K562 (cell line): ENCODE data around the gene ZSCAN29. TPM values are rescaled to one million over a fixed set of nuclear protein-coding genes. Genes with fewer than 3 reads are reported as not detected.
A peak's percentile ranks its signal among the peaks of the same experiment; 100 is the strongest.

Experiments used
- ATAC-seq: fragments of 200-7000 bp; cut with Tn5 transposase; 3 replicates; pipeline ENCODE4 v1.9.1; 2020; ENCODE audit warnings: moderate library complexity
- BruUV-seq: library from RNA; stranded (reverse); fragments of 400-500 nt; replicated peaks from 2 replicates; lab custom pipeline; 2021; lab: Mats Ljungman, UMichigan
- CTCF ChIA-PET: fragments of 300-600 bp; formaldehyde crosslinking; extraction: SDS; loops from one replicate; lab custom pipeline; 2021; ENCODE audit warnings: low intra/inter-chr PET ratio; lab: Yijun Ruan, JAX
- POLR2A ChIA-PET: fragments of 300-600, 350-650 bp; sonication (Branson Sonifier 250); formaldehyde crosslinking; extraction: SDS; loops from one replicate; lab custom pipeline; 2021; ENCODE audit warnings: antibody characterized with exemption, inconsistent platforms; lab: Yijun Ruan, JAX
- DNase-seq, 4 experiments: peaks; one replicate each; pipeline versions ENCODE4 v3.0.0 to v3.0.0-alpha.2; 2011 to 2018; ENCODE audit warnings: low spot score in 3 of 4, mixed read lengths in 3 of 4; ENCODE audit errors: extremely low read depth in 1 of 4
- FAIRE-seq: peaks from 2 replicates; lab custom pipeline; 2011; peaks lifted over from hg19 to GRCh38; lab: Jason Lieb, UNC
- H2AFZ ChIP-seq: 2 replicates; pipeline ENCODE4 v1.6.0; 2011; ENCODE audit warnings: low read depth, low read length, control low read depth, inconsistent platforms
- H3K27ac ChIP-seq: fragments of 200-600 bp; 3 replicates; pipeline ENCODE4 v1.8.0; 2011; ENCODE audit warnings: low read depth, mild to moderate bottlenecking, control low read depth, inconsistent platforms, low read length, moderate library complexity, mixed read lengths; ENCODE audit errors: extremely low read depth
- H3K27me3 ChIP-seq, 2 experiments: fragments of 300-600 bp in 1 of 2; 2 replicates in 1 of 2; 3 replicates in 1 of 2; pipeline versions ENCODE4 v1.6.0 to v1.8.0; 2011; ENCODE audit warnings: inconsistent platforms in 2 of 2, low read length in 2 of 2, mild to moderate bottlenecking in 1 of 2, mixed read lengths in 1 of 2, moderate library complexity in 1 of 2; ENCODE audit not compliant: control insufficient read depth in 2 of 2, insufficient read depth in 2 of 2
- H3K36me3 ChIP-seq: fragments of 300-600 bp; 3 replicates; pipeline ENCODE4 v1.8.0; 2011; ENCODE audit warnings: mild to moderate bottlenecking, low read length, inconsistent platforms; ENCODE audit not compliant: control insufficient read depth, insufficient read depth
- H3K4me1 ChIP-seq, 2 experiments: fragments of 200-600 bp in 1 of 2; replicated peaks in 1 of 2; 2 replicates in 1 of 2; 3 replicates in 1 of 2; pipeline versions ENCODE4 v1.5.1 to v1.8.0; 2011; ENCODE audit warnings: inconsistent platforms in 2 of 2, low read length in 2 of 2, mild to moderate bottlenecking in 1 of 2, mixed read lengths in 1 of 2, moderate library complexity in 1 of 2; ENCODE audit not compliant: control insufficient read depth in 2 of 2, insufficient read depth in 2 of 2
- H3K4me2 ChIP-seq: 2 replicates; pipeline ENCODE4 v1.6.1; 2011; ENCODE audit warnings: low read length, control low read depth, inconsistent platforms, mixed read lengths; ENCODE audit not compliant: insufficient read depth
- H3K4me3 ChIP-seq: fragments of 200-600 bp; sonication (generic), shearing (Covaris generic); 2 replicates; pipeline ENCODE4 v1.5.1; 2016; ENCODE audit warnings: control low read depth, inconsistent platforms
- H3K79me2 ChIP-seq: fragments of 200-600 bp; 3 replicates; pipeline ENCODE4 v1.8.0; 2011; ENCODE audit warnings: low read length, inconsistent platforms; ENCODE audit not compliant: control insufficient read depth, insufficient read depth
- H3K9ac ChIP-seq, 2 experiments: 2 replicates each; pipeline versions ENCODE4 v1.6.0 to v1.6.1; 2011; ENCODE audit warnings: low read depth in 2 of 2, low read length in 2 of 2, control low read depth in 1 of 2, inconsistent platforms in 1 of 2, mild to moderate bottlenecking in 1 of 2, mixed read lengths in 1 of 2; ENCODE audit not compliant: insufficient read depth in 1 of 2
- H3K9me1 ChIP-seq: one replicate; pipeline ENCODE4 v1.6.0; 2011; ENCODE audit warnings: inconsistent platforms, mild to moderate bottlenecking, low read length, moderate library complexity; ENCODE audit not compliant: control insufficient read depth, insufficient read depth
- H3K9me3 ChIP-seq: replicated peaks from 2 replicates; pipeline ENCODE4 v1.5.1; 2011; ENCODE audit warnings: low read depth, low read length, inconsistent platforms; ENCODE audit not compliant: control insufficient read depth, insufficient read depth
- H4K20me1 ChIP-seq: replicated peaks from 2 replicates; pipeline ENCODE4 v1.6.1; 2011; ENCODE audit warnings: low read length, inconsistent platforms, mixed read lengths; ENCODE audit not compliant: control insufficient read depth, insufficient read depth
- CLOCK ChIP-seq: fragments of 250-450 bp; sonication (Bioruptor Pico); IDR thresholded peaks from 2 replicates; pipeline ENCODE4 v1.4.0; 2020; ENCODE audit warnings: mild to moderate bottlenecking, moderate library complexity, borderline replicate concordance
- CTCF ChIP-seq, 3 experiments: IDR thresholded peaks in 2 of 3; conservative IDR thresholded peaks in 1 of 3; 2 replicates each; pipeline ENCODE4 v1.5.1; 2011 to 2012; ENCODE audit warnings: low read length in 3 of 3, mild to moderate bottlenecking in 3 of 3, control low read depth in 2 of 3, improper control_type of control experiment in 1 of 3, inconsistent platforms in 1 of 3, low read depth in 1 of 3, mixed read lengths in 1 of 3, moderate library complexity in 1 of 3; ENCODE audit not compliant: insufficient read depth in 2 of 3
- CTCFL ChIP-seq: IDR thresholded peaks from 2 replicates; pipeline ENCODE4 v1.6.1; 2011; ENCODE audit warnings: borderline replicate concordance, low read depth, mild to moderate bottlenecking, moderate library complexity, low read length; ENCODE audit not compliant: insufficient read depth, poor library complexity, severe bottlenecking
- HOXB6 ChIP-seq: fragments of 250-450 bp; sonication (Bioruptor Pico); IDR thresholded peaks from 2 replicates; pipeline ENCODE4 v1.5.1; 2022; ENCODE audit warnings: mild to moderate bottlenecking, borderline replicate concordance
- RAD21 ChIP-seq, 2 experiments: fragments of 250-450 bp in 1 of 2; fragments of 450-650 bp in 1 of 2; sonication (Bioruptor Pico) in 1 of 2; formaldehyde crosslinking in 1 of 2; IDR thresholded peaks in 1 of 2; conservative IDR thresholded peaks in 1 of 2; 2 replicates each; pipeline versions ENCODE4 v1.4.0 to v1.8.0; 2020 to 2022; ENCODE audit warnings: mild to moderate bottlenecking in 2 of 2, moderate library complexity in 1 of 2
- SMC3 ChIP-seq: conservative IDR thresholded peaks from 2 replicates; pipeline ENCODE4 v1.6.1; 2011; ENCODE audit warnings: low read depth, low read length, improper control_type of control experiment; ENCODE audit not compliant: insufficient read depth
- ZBTB33 ChIP-seq: sonication (generic); formaldehyde crosslinking; IDR thresholded peaks from 2 replicates; pipeline ENCODE4 v1.8.1; 2023; ENCODE audit warnings: mild to moderate bottlenecking, missing genetic modification reagents
- WGBS: fragments of 100-300 bp; shearing (Covaris generic); methylation state at CpG from one replicate; pipeline ENCODE4 v1.1.6; 2016; ENCODE audit warnings: low coverage, mixed read lengths; ENCODE audit not compliant: insufficient coverage; ENCODE audit errors: missing lambda C conversion rate; 5-methylcytosine and 5-hydroxymethylcytosine counted together
- in situ Hi-C: fragments of 300-500 bp; cut with MboI; formaldehyde crosslinking; loops from 4 replicates; pipeline ENCODE4 v1.15.0; 2018; ENCODE audit warnings: inconsistent platforms, mixed read lengths
- intact Hi-C: fragments of 100-400 bp; cut with micrococcal nuclease; formaldehyde crosslinking; loops from 2 replicates; pipeline ENCODE4 v1.14.2; 2022
- polyA plus RNA-seq, 8 experiments: library from polyadenylated mRNA; depleted of rRNA in 4 of 8; stranded (reverse) in 5 of 8; unstranded in 3 of 8; fragments of >200 nt; fragmentation: Nextera tagmentation in 2 of 8; fragmentation: Illumina TruSeq in 1 of 8; extraction: Ambion mirVana in 2 of 8; extraction: Trizol in 1 of 8; gene quantifications; 2 replicates each; pipeline versions ENCODE4 v1.2.1 to v1.2.3, GENCODE V29; 2011 to 2014; ENCODE audit warnings: inconsistent platforms in 1 of 8, missing spikeins in 1 of 8
- total RNA-seq, 7 experiments: library from RNA; depleted of rRNA in 6 of 7; stranded (reverse); fragments of >200 nt in 6 of 7; fragmentation: Illumina TruSeq in 2 of 7; extraction: Trizol in 2 of 7; gene quantifications; 2 replicates each; pipeline versions ENCODE4 v1.2.1 to v1.2.3, GENCODE V29; 2011 to 2021; ENCODE audit warnings: low replicate concordance in 1 of 7

The ZSCAN29 gene
- total and polyA plus RNA-seq, 9 of the 15 experiments (the other 6 are each of a cell fraction or from before 2014, with no cell fraction given): 2.5 to 28.6 (median 19.7) TPM

- in situ Hi-C loops (no loop called here), intact Hi-C loops (no loop called here)
- CTCF ChIA-PET: interaction anchor here (0.6 kb wide), 1 partner anchor 29 kb away, joined by 3 read pairs; no protein-coding TSS in a partner anchor
- Histone ChIP-seq H3K9me3 (no peaks in the 10 kb centered on the region), H3K4me2 (no peak overlapping the region), H3K9me1 (no peaks in the 10 kb centered on the region), H3K4me3 (no peak overlapping the region), H3K36me3 (peaks cover 73% of the 10 kb centered on the region), H3K79me2 (peaks cover 55% of the 10 kb centered on the region), H3K27me3 (no peaks in the 10 kb centered on the region), H4K20me1 (0 out of 2 replicates have a peak, but pooled peaks cover 5% of the 10 kb centered on the region), H3K9ac (no peak overlapping the region), H3K27ac (no peak overlapping the region), H3K4me1 (peaks cover 4 to 7% of the 10 kb centered on the region in 2 experiments; a peak in 2 of 5 replicates), H2AFZ (no peak overlapping the region)
- 69% methylated on average over 13 of the region's 13 CpGs for WGBS
- TF ChIP-seq RAD21 (CRISPR knock-in tag; conservative IDR thresholded peaks at IDR 0.05 in 1 of 2, IDR thresholded peaks at IDR 0.05 in 1 of 2) (peak in 1 of 2 experiments; percentile 16; a peak in 2 of 4 replicates), CLOCK (CRISPR knock-in tag) (no peak), CTCF (IDR thresholded peaks at IDR 0.05 in 2 of 3, conservative IDR thresholded peaks at IDR 0.05 in 1 of 3; ENCODE audit: insufficient read depth in 2 of 3, low read depth in 1 of 3, low read length in 3 of 3) (peak; percentile 77 to 95 (median 82)), ZBTB33 (CRISPR knock-in tag) (peak; percentile 33; the same call in 1 of the 2 replicates), CTCFL (peak; percentile 22), HOXB6 (CRISPR knock-in tag) (no peak), SMC3 (0 out of 2 replicates have a peak, but pooled peaks have one; percentile 7)
- peak; percentile 70 for ATAC-seq
- peak; percentile 94 for FAIRE-seq
- POLR2A ChIA-PET: interaction anchor here (0.6 to 1.4 kb wide), 3 partner anchors 14 to 39 kb away, joined by 3 read pairs; no protein-coding TSS in a partner anchor
- DNase-seq: peak; percentile 36 to 58 (median 42)
- BruUV-seq: no TSS peak
Measured at GRCh38 chr15:43376017-43376705, 5.3 kb upstream of the ZSCAN29 start.
